GM21717 (cell line): ENCODE results near the gene LAP3.
A peak's percentile ranks its signal among the peaks of the same experiment; 100 is the strongest.
"Not testable (repeated sequence)": the region's sequence is repeated elsewhere in the genome, so short reads cannot be mapped to it uniquely, and the experiment has no call there.

Experiments
- ATAC-seq: cut with Tn5 transposase; IDR thresholded peaks from one replicate; pipeline ENCODE4 v1.9.1; 2021; ENCODE audit warnings: mild to moderate bottlenecking, moderate library complexity; ENCODE audit not compliant: unreplicated experiment

LAP3 gene

GRCh38 chr4:17561195-17561909, 15.6 kb upstream of the LAP3 start:
- no peak for ATAC-seq

- ATAC-seq = no peak
Measured at GRCh38 chr4:17562157-17562556, 14.8 kb upstream of the LAP3 start.

- ATAC-seq = no peak
Measured at GRCh38 chr4:17565846-17566245, 11.2 kb upstream of the LAP3 start.

- no peak for ATAC-seq
Measured at GRCh38 chr4:17567271-17567670, 9.7 kb upstream of the LAP3 start.

GRCh38 chr4:17574206-17574605, 2.8 kb upstream of the LAP3 start:
- no peak for ATAC-seq

GRCh38 chr4:17575177-17575576, 1.8 kb upstream of the LAP3 start:
- ATAC-seq = not testable (repeated sequence)

- peak; percentile 6 for ATAC-seq
Measured at GRCh38 chr4:17577665-17578481, 875 bp downstream of the LAP3 start.

- peak; percentile 37 for ATAC-seq
Measured at GRCh38 chr4:17578482-17578891, 1.5 kb downstream of the LAP3 start.

- ATAC-seq = no peak
Measured at GRCh38 chr4:17580969-17581368, 4.0 kb downstream of the LAP3 start.

GRCh38 chr4:17583276-17583675, 6.3 kb downstream of the LAP3 start:
- ATAC-seq = no peak

GRCh38 chr4:17583941-17584340, 6.9 kb downstream of the LAP3 start:
- ATAC-seq = no peak

- no peak for ATAC-seq
Measured at GRCh38 chr4:17584521-17585213, 7.7 kb downstream of the LAP3 start.

- ATAC-seq = no peak
Measured at GRCh38 chr4:17587094-17587822, 10.3 kb downstream of the LAP3 start.

GRCh38 chr4:17589355-17589754, 12.4 kb downstream of the LAP3 start:
- ATAC-seq = no peak

GRCh38 chr4:17595471-17596005, 18.5 kb downstream of the LAP3 start:
- peak; percentile 79 for ATAC-seq

GRCh38 chr4:17597517-17597916, 20.5 kb downstream of the LAP3 start:
- ATAC-seq = no peak

GRCh38 chr4:17599826-17600225, 22.8 kb downstream of the LAP3 start:
- no peak for ATAC-seq

- ATAC-seq = no peak
Measured at GRCh38 chr4:17605236-17605635, 28.2 kb downstream of the LAP3 start.

- ATAC-seq = peak; percentile 43
Measured at GRCh38 chr4:17613761-17614415, 36.9 kb downstream of the LAP3 start.
